Caco-2 (cell line): ENCODE results near the gene NFE2L1. TPM values are rescaled to one million over a fixed set of nuclear protein-coding genes. Genes with fewer than 3 reads are reported as not detected.

Experiments used
- BruUV-seq: library from RNA; stranded (reverse); fragments of 400-500 nt; replicated peaks from 2 replicates; lab custom pipeline; 2021; lab: Mats Ljungman, UMichigan
- CTCF ChIA-PET: fragments of 300-600 bp; sonication (Branson Sonifier 250); formaldehyde crosslinking; loops from one replicate; lab custom pipeline; 2022; ENCODE audit warnings: antibody characterized with exemption; lab: Charles Lee
- POLR2A ChIA-PET: fragments of 300-600 bp; sonication (Branson Sonifier 250); formaldehyde crosslinking; loops from one replicate; lab custom pipeline; 2022; ENCODE audit warnings: antibody characterized with exemption; lab: Charles Lee
- DNase-seq, 2 experiments: peaks; one replicate each; pipeline versions ENCODE4 v3.0.0 to v3.0.0-alpha.2; 2020 to 2022
- H3K27me3 ChIP-seq: replicated peaks from 2 replicates; pipeline ENCODE4 v1.6.0; 2011; ENCODE audit warnings: low read length; ENCODE audit not compliant: control insufficient read depth, insufficient read depth
- H3K36me3 ChIP-seq: 2 replicates; pipeline ENCODE4 v1.5.1; 2011; ENCODE audit warnings: low read length; ENCODE audit not compliant: control insufficient read depth, insufficient read depth
- H3K4me1 ChIP-seq: fragments of 250-450 bp; sonication (Bioruptor Pico); 2 replicates; pipeline ENCODE4 v1.5.1; 2020; ENCODE audit warnings: mild to moderate bottlenecking
- H3K4me3 ChIP-seq: 2 replicates; pipeline ENCODE4 v1.5.1; 2011; ENCODE audit warnings: low read depth, mild to moderate bottlenecking, control low read depth, low read length
- H3K9me3 ChIP-seq: fragments of 250-450 bp; sonication (Bioruptor Pico); 2 replicates; pipeline ENCODE4 v1.5.1; 2020; ENCODE audit warnings: mild to moderate bottlenecking, moderate library complexity
- H3K27ac Mint-ChIP-seq: one replicate; pipeline ENCODE4 v1.8.0; 2022; ENCODE audit warnings: mixed read lengths; ENCODE audit not compliant: unreplicated experiment
- H3K27me3 Mint-ChIP-seq: one replicate; pipeline ENCODE4 v1.8.0; 2022; ENCODE audit warnings: mixed read lengths; ENCODE audit not compliant: insufficient read depth, unreplicated experiment
- H3K36me3 Mint-ChIP-seq: one replicate; pipeline ENCODE4 v1.8.0; 2022; ENCODE audit warnings: mild to moderate bottlenecking, mixed read lengths; ENCODE audit not compliant: insufficient read depth, unreplicated experiment
- H3K4me1 Mint-ChIP-seq: one replicate; pipeline ENCODE4 v1.8.0; 2022; ENCODE audit warnings: low read depth, mixed read lengths; ENCODE audit not compliant: unreplicated experiment
- H3K4me3 Mint-ChIP-seq: one replicate; pipeline ENCODE4 v1.8.0; 2022; ENCODE audit warnings: mild to moderate bottlenecking, moderate library complexity, mixed read lengths; ENCODE audit not compliant: unreplicated experiment
- H3K9me3 Mint-ChIP-seq: one replicate; pipeline ENCODE4 v1.8.0; 2022; ENCODE audit warnings: mixed read lengths; ENCODE audit not compliant: unreplicated experiment
- intact Hi-C: fragments of 100-400 bp; cut with micrococcal nuclease; formaldehyde crosslinking; loops from one replicate; pipeline ENCODE4 v1.10.0; 2022; ENCODE audit not compliant: unreplicated experiment
- total RNA-seq: library from RNA; stranded (reverse); gene quantifications from 2 replicates; pipeline ENCODE4 v1.2.3, GENCODE V29; 2022
- TF ChIP-seq, protein P1 (sequence below), 2 experiments: fragments of 200-600 bp in 1 of 2; IDR thresholded peaks; 1 replicate in 1 of 2; 2 replicates in 1 of 2; pipeline versions ENCODE4 v1.5.1 to v1.8.0; 2011 to 2022; ENCODE audit warnings: antibody characterized with exemption in 1 of 2, control low read depth in 1 of 2, inconsistent platforms in 1 of 2, low read depth in 1 of 2, low read length in 1 of 2, mild to moderate bottlenecking in 1 of 2, moderate library complexity in 1 of 2; ENCODE audit not compliant: insufficient read depth in 1 of 2, severe bottlenecking in 1 of 2, unreplicated experiment in 1 of 2

NFE2L1 gene
- total RNA-seq, 1 experiment from 2014 or later = 356 TPM

DNA sequence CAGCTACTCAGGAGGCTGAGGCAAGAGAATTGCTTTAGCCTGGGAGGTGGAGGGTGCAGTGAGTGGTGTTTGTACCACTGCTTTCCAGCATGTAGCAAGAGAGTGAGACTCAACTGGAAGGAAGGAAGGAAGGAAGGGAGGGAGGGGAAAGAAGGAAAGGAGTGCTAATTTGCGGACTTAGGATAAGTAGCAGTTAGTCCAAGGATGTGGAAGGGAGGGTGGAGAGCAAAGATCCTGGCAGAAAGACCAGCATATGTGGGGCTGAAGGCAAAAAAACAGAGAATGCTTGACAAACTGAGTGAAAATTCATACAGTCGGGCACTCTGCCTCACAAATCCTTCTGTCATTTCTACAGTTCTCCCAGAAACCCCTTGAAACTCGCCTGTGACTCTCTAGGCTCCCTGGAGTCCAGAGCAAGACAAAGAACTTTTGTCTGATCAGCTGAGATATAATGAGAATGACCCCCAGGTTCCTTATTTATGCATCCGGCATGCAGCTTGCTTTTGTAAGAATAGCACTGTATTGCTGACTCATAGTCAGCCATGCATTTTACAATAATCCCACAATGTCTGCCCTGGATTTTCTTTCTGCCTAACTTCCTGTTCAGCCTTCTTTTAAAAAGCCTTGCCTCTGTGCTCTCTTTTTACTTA, 45.8 kb upstream of the NFE2L1 start:
- no peak for DNase-seq
- H3K27me3 ChIP-seq = no peaks in the 10 kb centered on the region
- Mint-ChIP-seq H3K27me3 (no peaks in the 10 kb centered on the region), H3K4me3 (no peak overlapping the region), H3K9me3 (no peaks in the 10 kb centered on the region), H3K4me1 (peaks cover 11% of the 10 kb centered on the region), H3K27ac (no peak overlapping the region), H3K36me3 (no peaks in the 10 kb centered on the region)
- no TSS peak for BruUV-seq
- H3K4me1 ChIP-seq = peaks cover 9% of the 10 kb centered on the region
- ChIA-PET CTCF (interaction anchor here (0.7 to 0.9 kb wide), 2 partner anchors 9 kb away, joined by 4 to 5 read pairs; no protein-coding TSS in a partner anchor), POLR2A (interaction anchor here (0.5 kb wide), 1 partner anchor 32 kb away, joined by 3 read pairs; the partner anchor contains the start of gene CDK5RAP3)
- H3K9me3 ChIP-seq = no peaks in the 10 kb centered on the region
- no peak overlapping the region for H3K4me3 ChIP-seq
- no peaks in the 10 kb centered on the region for H3K36me3 ChIP-seq
- TF ChIP-seq, protein P1, sequence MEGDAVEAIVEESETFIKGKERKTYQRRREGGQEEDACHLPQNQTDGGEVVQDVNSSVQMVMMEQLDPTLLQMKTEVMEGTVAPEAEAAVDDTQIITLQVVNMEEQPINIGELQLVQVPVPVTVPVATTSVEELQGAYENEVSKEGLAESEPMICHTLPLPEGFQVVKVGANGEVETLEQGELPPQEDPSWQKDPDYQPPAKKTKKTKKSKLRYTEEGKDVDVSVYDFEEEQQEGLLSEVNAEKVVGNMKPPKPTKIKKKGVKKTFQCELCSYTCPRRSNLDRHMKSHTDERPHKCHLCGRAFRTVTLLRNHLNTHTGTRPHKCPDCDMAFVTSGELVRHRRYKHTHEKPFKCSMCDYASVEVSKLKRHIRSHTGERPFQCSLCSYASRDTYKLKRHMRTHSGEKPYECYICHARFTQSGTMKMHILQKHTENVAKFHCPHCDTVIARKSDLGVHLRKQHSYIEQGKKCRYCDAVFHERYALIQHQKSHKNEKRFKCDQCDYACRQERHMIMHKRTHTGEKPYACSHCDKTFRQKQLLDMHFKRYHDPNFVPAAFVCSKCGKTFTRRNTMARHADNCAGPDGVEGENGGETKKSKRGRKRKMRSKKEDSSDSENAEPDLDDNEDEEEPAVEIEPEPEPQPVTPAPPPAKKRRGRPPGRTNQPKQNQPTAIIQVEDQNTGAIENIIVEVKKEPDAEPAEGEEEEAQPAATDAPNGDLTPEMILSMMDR (IDR thresholded peaks at IDR 0.05; ENCODE audit: insufficient read depth in 1 of 2, low read depth in 1 of 2, low read length in 1 of 2, severe bottlenecking in 1 of 2, unreplicated experiment in 1 of 2) = no peak
- intact Hi-C loops = no loop called here

DNA sequence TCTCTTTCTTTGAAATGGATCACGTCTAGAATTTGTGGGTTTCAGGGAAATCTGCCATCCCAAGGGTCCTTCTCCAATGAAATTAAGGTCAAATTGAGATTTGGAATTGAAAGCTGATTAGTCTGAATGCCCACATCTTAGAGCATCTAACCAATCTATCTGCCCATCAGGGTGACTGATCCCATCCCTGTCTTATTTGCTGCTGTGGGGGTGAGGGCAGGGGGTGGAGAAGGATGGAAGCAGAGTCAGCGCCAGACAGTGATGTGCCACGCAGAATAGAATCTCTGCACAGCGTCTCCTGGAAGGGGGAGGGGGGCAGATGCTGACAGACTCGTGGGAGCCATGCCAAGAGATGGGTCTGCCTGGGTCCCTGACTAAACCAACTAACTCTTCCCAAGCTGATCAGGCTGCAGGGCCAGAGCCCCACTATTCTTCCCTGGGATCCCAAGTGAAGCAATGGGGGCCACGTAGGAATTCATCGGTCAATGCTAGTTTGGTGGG, 45.2 kb upstream of the NFE2L1 start:
- Histone ChIP-seq H3K9me3 (no peaks in the 10 kb centered on the region), H3K4me3 (no peak overlapping the region), H3K27me3 (no peaks in the 10 kb centered on the region), H3K36me3 (no peaks in the 10 kb centered on the region), H3K4me1 (peaks cover 9% of the 10 kb centered on the region)
- CTCF ChIA-PET = interaction anchor here (0.9 to 1.6 kb wide), 4 partner anchors 9 to 52 kb away, joined by 3 to 5 read pairs (median 4); no protein-coding TSS in a partner anchor
- DNase-seq = no peak
- TF ChIP-seq, protein P1 (IDR thresholded peaks at IDR 0.05; ENCODE audit: insufficient read depth in 1 of 2, low read depth in 1 of 2, low read length in 1 of 2, severe bottlenecking in 1 of 2, unreplicated experiment in 1 of 2) = no peak
- POLR2A ChIA-PET = interaction anchor here (0.8 kb wide), 1 partner anchor 32 kb away, joined by 3 read pairs; the partner anchor contains the start of gene CDK5RAP3
- H3K4me3 Mint-ChIP-seq = no peak overlapping the region
- no peaks in the 10 kb centered on the region for H3K36me3 Mint-ChIP-seq
- H3K27ac Mint-ChIP-seq = no peak overlapping the region
- H3K9me3 Mint-ChIP-seq = no peaks in the 10 kb centered on the region
- H3K4me1 Mint-ChIP-seq = peaks cover 11% of the 10 kb centered on the region
- intact Hi-C loops = no loop called here
- H3K27me3 Mint-ChIP-seq = no peaks in the 10 kb centered on the region
- BruUV-seq = no TSS peak

DNA sequence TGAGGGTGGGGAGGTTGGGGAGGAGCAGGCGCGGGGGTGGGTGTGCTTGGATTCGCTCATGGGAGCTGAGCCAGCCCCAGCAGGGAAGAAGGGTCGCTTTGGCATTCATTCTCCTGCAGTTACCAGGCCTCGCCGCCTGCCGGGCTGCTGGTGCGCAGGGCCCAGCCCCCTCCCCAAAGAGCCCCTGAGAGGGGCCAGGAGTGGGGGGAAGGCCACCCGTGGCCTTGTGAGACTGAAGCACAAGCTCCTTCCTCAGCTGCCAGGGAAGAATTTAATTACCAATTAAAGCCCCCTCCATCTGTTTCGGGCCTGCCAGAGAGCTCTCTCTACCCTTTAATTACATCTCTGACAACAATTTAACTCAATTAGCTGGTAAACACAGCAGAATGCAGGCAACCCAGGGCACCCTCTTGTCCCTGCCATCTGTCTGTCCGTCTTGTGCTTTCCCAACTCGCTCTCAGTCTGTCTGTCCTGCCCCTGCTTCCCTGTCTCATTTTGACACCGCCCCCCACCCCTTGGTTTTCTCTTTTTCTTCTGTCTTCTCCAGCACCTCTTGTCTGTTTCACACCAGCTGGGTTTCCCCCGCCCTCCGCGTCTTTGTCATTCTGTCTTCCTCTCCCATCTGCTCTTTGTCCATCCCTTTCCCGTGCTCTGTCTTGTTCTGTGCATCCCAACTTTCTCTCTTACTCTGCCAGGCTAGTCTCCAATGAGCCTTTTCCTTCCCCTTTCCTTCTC, 44.6 kb upstream of the NFE2L1 start:
- BruUV-seq = no TSS peak
- Histone ChIP-seq H3K4me3 (no peak overlapping the region), H3K9me3 (no peaks in the 10 kb centered on the region), H3K4me1 (peaks cover 11% of the 10 kb centered on the region), H3K36me3 (no peaks in the 10 kb centered on the region), H3K27me3 (no peaks in the 10 kb centered on the region)
- intact Hi-C loops = no loop called here
- H3K27ac Mint-ChIP-seq = no peak overlapping the region
- no peaks in the 10 kb centered on the region for H3K36me3 Mint-ChIP-seq
- TF ChIP-seq, protein P1 (IDR thresholded peaks at IDR 0.05; ENCODE audit: insufficient read depth in 1 of 2, low read depth in 1 of 2, low read length in 1 of 2, severe bottlenecking in 1 of 2, unreplicated experiment in 1 of 2) = no peak
- H3K4me1 Mint-ChIP-seq = peaks cover 14% of the 10 kb centered on the region
- H3K27me3 Mint-ChIP-seq = no peaks in the 10 kb centered on the region
- H3K4me3 Mint-ChIP-seq = no peak overlapping the region
- DNase-seq = no peak
- CTCF ChIA-PET = interaction anchor here (1.0 to 1.6 kb wide), 5 partner anchors 15 to 57 kb away, joined by 3 to 9 read pairs (median 4); partner anchors contain the start of gene CDK5RAP3
- no peaks in the 10 kb centered on the region for H3K9me3 Mint-ChIP-seq
- POLR2A ChIA-PET = interaction anchor here (0.8 kb wide), 1 partner anchor 33 kb away, joined by 3 read pairs; the partner anchor contains the start of gene CDK5RAP3
